CD4-positive, CD25-positive, alpha-beta regulatory T cell (primary cell): ENCODE measurements around the gene RFWD3. TPM values are rescaled to one million over a fixed set of nuclear protein-coding genes. Genes with fewer than 3 reads are reported as not detected.

Experiments
- ATAC-seq, 2 donors: fragments of 150-1000 bp; cut with Tn5 transposase; one replicate each; pipeline ENCODE4 v1.10.0; 2021; ENCODE audit warnings: low read depth in 2 of 2, moderate number of reproducible peaks in 2 of 2, moderate library complexity in 1 of 2
- DNase-seq, 3 donors: peaks; one replicate each; pipeline versions ENCODE4 v3.0.0 to v3.0.0-alpha.2; 2012 to 2022; ENCODE audit warnings: mixed read lengths in 1 of 3
- H3K27ac ChIP-seq: one replicate; pipeline ENCODE4 v1.7.0; 2013; ENCODE audit warnings: mild to moderate bottlenecking, low read length; ENCODE audit not compliant: insufficient read depth, poor library complexity, severe bottlenecking
- H3K27me3 ChIP-seq: one replicate; pipeline ENCODE4 v1.7.0; 2013; ENCODE audit warnings: low read length; ENCODE audit not compliant: control insufficient read depth, insufficient read depth
- H3K36me3 ChIP-seq: one replicate; pipeline ENCODE4 v1.7.0; 2013; ENCODE audit warnings: mild to moderate bottlenecking, low read length, moderate library complexity; ENCODE audit not compliant: control insufficient read depth, insufficient read depth
- H3K4me1 ChIP-seq: 2 replicates; pipeline ENCODE4 v1.7.0; 2013; ENCODE audit warnings: mild to moderate bottlenecking, low read length; ENCODE audit not compliant: insufficient read depth, control insufficient read depth, poor library complexity, severe bottlenecking
- H3K4me3 ChIP-seq: one replicate; pipeline ENCODE4 v1.7.0; 2013; ENCODE audit warnings: low read depth, mild to moderate bottlenecking, low read length, moderate library complexity
- H3K9me3 ChIP-seq, 2 experiments: 1 replicate in 1 of 2; 2 replicates in 1 of 2; pipeline ENCODE4 v1.7.0; 2013; ENCODE audit warnings: low read length in 2 of 2, mild to moderate bottlenecking in 1 of 2, moderate library complexity in 1 of 2; ENCODE audit not compliant: control insufficient read depth in 2 of 2
- H3K27ac Mint-ChIP-seq, 3 donors: one replicate each; pipeline ENCODE4 v1.8.0; 2020 to 2022; ENCODE audit warnings: mild to moderate bottlenecking in 3 of 3, mixed read lengths in 3 of 3, moderate library complexity in 2 of 3
- H3K27me3 Mint-ChIP-seq: one replicate; pipeline ENCODE4 v1.8.0; 2022; ENCODE audit warnings: mild to moderate bottlenecking, mixed read lengths
- H3K36me3 Mint-ChIP-seq: one replicate; pipeline ENCODE4 v1.8.0; 2020; ENCODE audit warnings: mixed read lengths
- H3K4me1 Mint-ChIP-seq, 4 donors: one replicate each; pipeline ENCODE4 v1.8.0; 2020 to 2022; ENCODE audit warnings: mixed read lengths in 4 of 4, mild to moderate bottlenecking in 1 of 4
- H3K4me3 Mint-ChIP-seq, 4 donors: one replicate each; pipeline ENCODE4 v1.8.0; 2020 to 2022; ENCODE audit warnings: mild to moderate bottlenecking in 4 of 4, mixed read lengths in 4 of 4, moderate library complexity in 3 of 4
- H3K9me3 Mint-ChIP-seq, 7 donors: one replicate each; pipeline ENCODE4 v1.8.0; 2020 to 2022; ENCODE audit warnings: mixed read lengths in 7 of 7, mild to moderate bottlenecking in 3 of 7, moderate library complexity in 2 of 7
- polyA plus RNA-seq, 4 donors: library from polyadenylated mRNA; unstranded; fragments of 300-500 nt; fragmentation: Illumina TruSeq; gene quantifications; one replicate each; pipeline ENCODE4 v1.2.3, GENCODE V29; 2021
- total RNA-seq: library from RNA; stranded (reverse); gene quantifications from one replicate; pipeline ENCODE4 v1.2.3, GENCODE V29; 2022

The RFWD3 gene
- total and polyA plus RNA-seq, 5 donors from 2014 or later: 17.8 to 48.5 (median 21.7) TPM

GRCh38 chr16:74603848-74604247, 62.8 kb downstream of the RFWD3 start:
- Mint-ChIP-seq H3K9me3 (peaks cover 0 to 2% (median 0%) of the 10 kb centered on the region in 7 donors), H3K27me3 (no peaks in the 10 kb centered on the region), H3K27ac (peak overlapping the region; percentile 67 to 98 (median 86)), H3K36me3 (peaks cover 9% of the 10 kb centered on the region), H3K4me1 (peaks cover 38 to 87% (median 68%) of the 10 kb centered on the region in 4 donors), H3K4me3 (peak overlapping the region; percentile 89 to 99 (median 94))
- peaks cover 86% of the 10 kb centered on the region for H3K4me1 ChIP-seq
- peak overlapping the region; percentile 0 for H3K27ac ChIP-seq
- H3K27me3 ChIP-seq: no peaks in the 10 kb centered on the region
- H3K4me3 ChIP-seq: peak overlapping the region; percentile 96
- no peak for ATAC-seq
- H3K36me3 ChIP-seq: no peaks in the 10 kb centered on the region
- DNase-seq: no peak
- no peaks in the 10 kb centered on the region for H3K9me3 ChIP-seq

- peak overlapping the region; percentile 92 to 96 (median 94) for H3K27ac Mint-ChIP-seq
These were observed 65.4 kb downstream of the RFWD3 start for GRCh38 chr16:74601126-74601871.

GRCh38 chr16:74596586-74596985, 70.1 kb downstream of the RFWD3 start:
- H3K9me3 Mint-ChIP-seq: peaks cover 0 to 2% (median 0%) of the 10 kb centered on the region in 7 donors
- no peaks in the 10 kb centered on the region for H3K9me3 ChIP-seq
- no peak overlapping the region for H3K4me3 ChIP-seq
- H3K27me3 Mint-ChIP-seq: no peaks in the 10 kb centered on the region
- ATAC-seq: no peak
- peaks cover 36% of the 10 kb centered on the region for H3K4me1 ChIP-seq
- H3K4me1 Mint-ChIP-seq: peaks cover 34 to 77% (median 53%) of the 10 kb centered on the region in 4 donors
- DNase-seq: no peak
- H3K27me3 ChIP-seq: no peaks in the 10 kb centered on the region
- H3K27ac Mint-ChIP-seq: peak overlapping the region; percentile 52 to 73 (median 69)
- peak overlapping the region in 3 of 4 donors; percentile 16 to 77 (median 38) for H3K4me3 Mint-ChIP-seq
- no peak overlapping the region for H3K27ac ChIP-seq
- peaks cover 26% of the 10 kb centered on the region for H3K36me3 Mint-ChIP-seq
- peaks cover 14% of the 10 kb centered on the region for H3K36me3 ChIP-seq

More at GRCh38 chr16:74601126-74601871, 65.4 kb downstream of the RFWD3 start:
- Histone ChIP-seq H3K27me3 (no peaks in the 10 kb centered on the region), H3K4me1 (peaks cover 75% of the 10 kb centered on the region), H3K36me3 (peaks cover 10% of the 10 kb centered on the region), H3K27ac (peak overlapping the region; percentile 84), H3K9me3 (no peaks in the 10 kb centered on the region), H3K4me3 (peak overlapping the region; percentile 78)
- Mint-ChIP-seq H3K9me3 (peaks cover 0 to 2% (median 0%) of the 10 kb centered on the region in 7 donors), H3K4me3 (peak overlapping the region; percentile 83 to 92 (median 86)), H3K36me3 (peaks cover 14% of the 10 kb centered on the region), H3K27me3 (no peaks in the 10 kb centered on the region), H3K4me1 (peaks cover 32 to 89% (median 67%) of the 10 kb centered on the region in 4 donors)
- peak; percentile 100 for ATAC-seq
- peak; percentile 66 to 95 (median 80) for DNase-seq

GRCh38 chr16:74592847-74593246, 73.8 kb downstream of the RFWD3 start:
- H3K4me1 Mint-ChIP-seq: peaks cover 30 to 62% (median 45%) of the 10 kb centered on the region in 4 donors
- Histone ChIP-seq H3K9me3 (no peaks in the 10 kb centered on the region), H3K4me1 (peaks cover 22% of the 10 kb centered on the region), H3K27me3 (no peaks in the 10 kb centered on the region), H3K27ac (no peak overlapping the region), H3K4me3 (no peak overlapping the region), H3K36me3 (peaks cover 24% of the 10 kb centered on the region)
- ATAC-seq (no peak), DNase-seq (no peak)
- H3K9me3 Mint-ChIP-seq: no peaks in the 10 kb centered on the region
- peak overlapping the region in 1 of 3 donors; percentile 44 for H3K27ac Mint-ChIP-seq
- peak overlapping the region in 1 of 4 donors; percentile 39 for H3K4me3 Mint-ChIP-seq
- no peaks in the 10 kb centered on the region for H3K27me3 Mint-ChIP-seq
- H3K36me3 Mint-ChIP-seq: peaks cover 26% of the 10 kb centered on the region

GRCh38 chr16:74591876-74592650, 74.6 kb downstream of the RFWD3 start:
- Mint-ChIP-seq H3K27ac (peak overlapping the region in 2 of 3 donors; percentile 68 to 70), H3K4me1 (peaks cover 34 to 67% (median 51%) of the 10 kb centered on the region in 4 donors), H3K9me3 (no peaks in the 10 kb centered on the region), H3K27me3 (no peaks in the 10 kb centered on the region), H3K36me3 (peaks cover 30% of the 10 kb centered on the region), H3K4me3 (peak overlapping the region in 2 of 4 donors; percentile 39 to 84)
- DNase-seq: no peak
- ATAC-seq: no peak
- Histone ChIP-seq H3K36me3 (peaks cover 23% of the 10 kb centered on the region), H3K27me3 (no peaks in the 10 kb centered on the region), H3K4me1 (peaks cover 26% of the 10 kb centered on the region), H3K9me3 (no peaks in the 10 kb centered on the region), H3K27ac (no peak overlapping the region), H3K4me3 (no peak overlapping the region)

- Mint-ChIP-seq H3K36me3 (peaks cover 34% of the 10 kb centered on the region), H3K4me3 (peak overlapping the region in 1 of 4 donors; percentile 19)
These were observed 79.7 kb downstream of the RFWD3 start for GRCh38 chr16:74586948-74587347.

GRCh38 chr16:74585846-74586443, 80.7 kb downstream of the RFWD3 start:
- H3K4me3 Mint-ChIP-seq: peak overlapping the region in 2 of 4 donors; percentile 21 to 43
- no peaks in the 10 kb centered on the region for H3K9me3 Mint-ChIP-seq
- peaks cover 34 to 82% (median 63%) of the 10 kb centered on the region in 4 donors for H3K4me1 Mint-ChIP-seq
- H3K4me1 ChIP-seq: peaks cover 47% of the 10 kb centered on the region
- ATAC-seq (no peak), DNase-seq (no peak)
- H3K27ac ChIP-seq: no peak overlapping the region
- H3K27me3 ChIP-seq: no peaks in the 10 kb centered on the region
- H3K9me3 ChIP-seq: no peaks in the 10 kb centered on the region
- H3K4me3 ChIP-seq: no peak overlapping the region
- H3K27me3 Mint-ChIP-seq: no peaks in the 10 kb centered on the region
- H3K27ac Mint-ChIP-seq: peak overlapping the region in 2 of 3 donors; percentile 71 to 76
- peaks cover 13% of the 10 kb centered on the region for H3K36me3 ChIP-seq
- H3K36me3 Mint-ChIP-seq: peaks cover 27% of the 10 kb centered on the region

More at GRCh38 chr16:74586948-74587347, 79.7 kb downstream of the RFWD3 start:
- peaks cover 36 to 80% (median 63%) of the 10 kb centered on the region in 4 donors for H3K4me1 Mint-ChIP-seq
- Histone ChIP-seq H3K27me3 (no peaks in the 10 kb centered on the region), H3K36me3 (peaks cover 13% of the 10 kb centered on the region), H3K4me1 (peaks cover 41% of the 10 kb centered on the region), H3K4me3 (no peak overlapping the region), H3K27ac (no peak overlapping the region), H3K9me3 (no peaks in the 10 kb centered on the region)
- DNase-seq (no peak), ATAC-seq (no peak)
- H3K27me3 Mint-ChIP-seq: no peaks in the 10 kb centered on the region
- H3K27ac Mint-ChIP-seq: peak overlapping the region; percentile 8 to 53 (median 16)
- H3K9me3 Mint-ChIP-seq: no peaks in the 10 kb centered on the region
